Skeletal muscle cell (primary cell): Measurements from ENCODE around the gene RANBP10.
"Not testable (repeated sequence)": the region's sequence is repeated elsewhere in the genome, so short reads cannot be mapped to it uniquely, and the experiment has no call there.

ENCODE experiments used
- DNase-seq: peaks from one replicate; pipeline ENCODE4 v3.0.0-alpha.2; 2010; ENCODE audit warnings: low read depth
- H3K4me3 ChIP-seq: 2 replicates; pipeline ENCODE4 v1.5.1; 2011; ENCODE audit warnings: low read depth, mild to moderate bottlenecking, control low read depth, low read length, moderate library complexity

The RANBP10 gene

DNA sequence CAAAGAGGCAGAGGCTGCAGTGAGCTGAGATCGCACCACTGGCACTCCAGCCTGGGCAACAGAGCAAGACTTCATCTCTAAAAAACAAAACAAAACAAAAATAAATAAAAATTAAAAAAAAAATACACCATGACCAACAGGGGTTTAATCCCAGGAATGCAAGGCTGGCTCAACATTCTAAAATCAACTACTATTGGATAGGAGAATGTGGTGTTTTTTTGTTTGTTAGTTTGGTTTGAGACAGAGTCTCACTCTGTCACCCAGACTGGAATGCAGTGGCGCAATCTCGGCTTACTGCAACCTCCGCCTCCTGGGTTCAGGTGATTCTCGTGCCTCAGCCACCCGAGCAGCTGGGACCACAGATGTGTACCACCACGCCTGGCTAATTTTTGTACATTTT is 107.1 kb downstream of the RANBP10 start:
- DNase-seq = no peak
- H3K4me3 ChIP-seq = no peak overlapping the region

DNA sequence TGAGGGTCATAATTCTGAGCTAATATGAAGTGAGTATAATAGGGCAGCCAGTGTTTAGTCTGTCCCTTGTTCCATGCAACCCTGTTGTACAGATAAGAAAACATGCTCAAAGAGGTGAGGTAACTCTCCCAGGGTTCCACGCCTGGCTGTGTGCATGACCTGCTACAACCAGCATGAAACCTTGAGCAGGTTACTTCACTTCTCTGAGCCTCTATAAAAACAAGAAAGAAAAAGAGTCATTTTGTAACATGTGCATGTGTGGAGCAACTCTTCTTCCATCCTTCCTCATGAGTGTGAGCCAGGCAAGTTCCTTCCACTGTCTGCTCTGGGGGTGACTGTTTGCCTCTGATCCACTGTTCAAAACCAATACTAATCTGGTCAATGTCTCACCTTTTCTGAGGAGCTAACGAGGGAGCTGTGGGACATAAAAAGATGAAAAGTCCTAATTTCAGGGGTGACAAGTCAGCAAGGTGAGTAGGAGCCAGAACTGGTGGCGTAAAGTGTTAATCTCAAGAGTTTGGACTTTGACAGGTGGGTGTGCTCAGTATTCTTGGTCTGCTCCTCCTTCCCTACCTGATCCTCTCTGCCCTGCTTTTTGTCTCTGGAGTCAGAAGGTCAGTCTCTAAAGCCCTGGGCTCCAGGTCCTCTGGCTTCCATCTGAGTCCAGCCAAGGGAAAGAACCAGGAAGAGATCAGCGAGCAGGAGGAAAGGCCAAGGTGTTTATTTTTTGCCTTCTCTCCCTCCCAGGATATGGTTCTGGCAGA is 108.8 kb downstream of the RANBP10 start:
- DNase-seq = no peak
- no peak overlapping the region for H3K4me3 ChIP-seq

DNA sequence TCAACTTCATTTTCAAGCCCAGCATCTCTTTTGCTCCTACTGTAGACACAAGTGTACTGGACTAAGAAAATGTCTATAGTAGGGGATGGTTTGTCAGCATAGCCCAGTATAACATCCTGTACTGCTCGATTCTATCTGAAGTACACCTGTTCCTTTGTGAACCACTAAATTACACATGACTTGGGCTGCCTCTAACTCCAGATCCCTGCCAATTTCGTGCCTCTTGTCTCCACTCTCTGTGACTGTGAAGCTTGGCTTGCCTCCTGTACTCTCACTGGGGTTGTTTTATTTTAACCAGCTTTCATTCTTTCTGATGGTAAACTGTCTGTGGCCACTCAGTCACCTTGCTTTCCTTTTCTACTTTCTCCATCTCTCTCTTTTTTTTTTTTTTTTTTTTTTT is 111.7 kb downstream of the RANBP10 start:
- no peak for DNase-seq
- no peak overlapping the region for H3K4me3 ChIP-seq

DNA sequence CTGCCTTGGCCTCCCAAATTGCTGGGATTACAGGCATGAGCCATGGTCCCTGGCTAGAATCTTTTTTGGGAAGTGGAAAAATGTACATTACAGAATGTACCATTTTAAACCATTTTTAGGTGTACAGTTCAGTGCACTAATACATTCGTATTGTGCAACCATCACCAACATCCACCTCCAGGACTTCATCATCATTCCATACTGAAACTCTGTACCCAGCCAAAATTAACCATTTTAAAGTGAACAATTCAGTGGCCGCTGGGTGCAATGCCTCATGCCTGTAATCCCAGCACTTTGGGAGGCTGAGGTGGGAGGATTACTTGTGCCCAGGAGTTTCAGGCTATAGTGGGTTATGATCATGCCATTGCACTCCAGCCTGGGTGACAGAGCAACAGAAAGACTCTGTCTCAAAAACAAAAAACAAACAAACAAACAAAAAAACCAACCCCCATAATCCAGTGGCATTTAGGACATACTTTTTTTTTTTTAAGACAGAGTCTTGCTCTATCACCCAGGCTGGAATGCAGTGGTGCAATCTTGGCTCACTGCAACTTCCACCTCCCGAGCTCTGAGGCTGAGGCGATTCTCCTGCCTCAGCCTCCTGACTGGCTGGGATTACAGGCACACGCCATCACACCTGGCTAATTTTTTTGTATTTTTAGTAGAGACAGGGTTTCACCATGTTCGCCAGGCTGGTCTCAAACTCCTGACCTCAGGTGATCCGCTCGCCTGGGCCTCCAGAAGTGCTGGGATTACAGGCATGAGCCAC is 112.7 kb downstream of the RANBP10 start:
- not testable (repeated sequence) for H3K4me3 ChIP-seq

DNA sequence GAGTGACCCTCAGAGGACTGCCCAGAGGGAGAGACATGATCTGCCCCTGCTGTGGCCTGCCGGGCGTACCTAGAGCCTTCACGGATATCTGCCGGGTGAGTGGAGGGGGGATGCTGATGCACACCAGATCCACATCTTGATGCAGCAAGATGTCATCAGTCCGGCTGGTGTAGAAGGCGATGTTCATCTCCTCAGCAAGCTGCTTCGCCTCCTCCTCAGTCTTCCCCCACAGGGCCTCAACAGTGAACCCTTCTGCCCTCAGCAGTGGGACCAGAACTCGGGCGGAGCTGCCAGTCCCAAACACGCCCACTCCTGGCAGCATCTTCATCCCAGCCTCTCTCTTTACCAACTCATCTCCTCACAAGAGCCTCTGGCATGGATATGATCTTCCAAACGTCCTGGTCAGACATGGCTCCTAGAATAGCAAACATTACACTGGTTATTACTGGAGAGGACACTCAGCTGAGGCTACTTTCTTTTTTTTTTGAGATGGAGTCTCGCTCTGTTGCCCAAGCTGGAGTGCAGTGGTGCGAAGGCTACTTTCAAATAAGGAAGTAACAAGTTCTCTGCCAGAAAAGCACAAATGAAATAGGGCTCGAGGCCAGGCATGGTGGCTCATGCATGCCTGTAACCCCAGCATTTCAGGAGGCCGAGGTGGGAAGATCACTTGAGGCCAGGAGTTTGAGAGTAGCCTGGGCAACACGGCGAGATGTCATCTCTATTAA is 120.8 kb downstream of the RANBP10 start:
- no peak for DNase-seq

More for the DNA sequence above, 112.7 kb downstream of the RANBP10 start:
- not testable (repeated sequence) for DNase-seq

DNA sequence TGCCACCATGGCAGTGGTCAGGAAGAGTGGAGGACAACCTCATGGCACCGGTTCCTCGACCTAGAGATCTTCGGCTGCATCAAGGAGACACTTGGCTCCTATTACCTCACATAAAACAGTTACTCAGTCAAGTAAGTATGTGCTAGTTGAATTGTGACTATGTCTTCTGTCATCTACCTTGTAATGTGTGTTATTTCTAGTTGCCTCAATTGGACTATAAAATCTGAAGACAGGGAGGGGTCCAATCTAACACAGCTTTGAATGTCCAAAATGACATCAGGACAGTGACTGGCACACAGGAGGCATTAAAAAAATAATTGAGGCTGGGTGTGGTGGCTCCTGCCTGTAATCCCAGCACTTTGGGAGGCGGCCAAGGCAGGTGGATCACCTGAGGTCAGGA is 122.6 kb downstream of the RANBP10 start:
- no peak overlapping the region for H3K4me3 ChIP-seq
- no peak for DNase-seq

More for the DNA sequence above, 120.8 kb downstream of the RANBP10 start:
- H3K4me3 ChIP-seq = no peak overlapping the region

DNA sequence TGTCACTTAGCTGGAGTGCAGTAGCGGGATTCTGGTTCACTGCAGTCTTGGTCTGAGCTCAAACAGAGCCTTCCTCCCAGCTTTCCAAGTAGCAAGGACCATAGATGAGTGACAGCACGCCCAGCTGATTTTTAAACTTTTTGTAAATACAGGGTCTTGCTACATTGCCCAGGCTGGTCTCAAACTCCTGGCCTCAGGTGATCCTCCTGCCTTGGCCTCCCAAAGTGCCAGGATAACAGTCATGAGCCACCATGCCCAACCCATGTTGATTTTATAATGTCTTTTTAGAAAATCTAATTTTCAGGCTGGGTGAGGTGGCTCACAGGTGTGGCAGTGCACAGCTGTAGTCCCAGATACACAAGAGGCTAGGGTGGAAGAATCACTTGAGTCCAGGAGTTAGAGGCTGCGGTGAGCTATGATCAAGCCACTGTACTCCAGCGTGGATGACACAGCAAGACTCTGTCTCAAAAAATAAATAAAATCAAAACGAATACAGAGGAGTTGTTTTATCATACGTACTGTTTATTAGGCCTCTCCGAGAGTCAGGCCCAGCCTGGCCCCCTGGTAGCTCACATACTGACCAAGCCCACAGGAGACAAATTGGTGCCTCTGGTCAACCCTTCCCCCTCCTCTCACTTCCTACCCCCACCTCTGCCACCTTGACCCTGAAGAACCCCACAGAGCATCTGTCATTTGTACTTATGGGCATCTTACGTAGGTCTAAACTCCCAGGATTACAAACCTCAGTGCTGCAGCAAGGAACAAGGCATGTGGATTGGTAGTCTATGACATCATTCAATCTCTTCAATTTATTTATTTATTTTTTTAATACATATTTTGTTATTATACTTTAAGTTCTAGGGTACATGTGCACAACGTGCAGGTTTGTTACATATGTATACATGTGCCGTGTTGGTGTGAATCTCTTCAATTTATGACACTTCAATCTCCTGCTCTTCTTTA is 126.1 kb downstream of the RANBP10 start:
- H3K4me3 ChIP-seq = no peak overlapping the region
- DNase-seq = no peak

DNA sequence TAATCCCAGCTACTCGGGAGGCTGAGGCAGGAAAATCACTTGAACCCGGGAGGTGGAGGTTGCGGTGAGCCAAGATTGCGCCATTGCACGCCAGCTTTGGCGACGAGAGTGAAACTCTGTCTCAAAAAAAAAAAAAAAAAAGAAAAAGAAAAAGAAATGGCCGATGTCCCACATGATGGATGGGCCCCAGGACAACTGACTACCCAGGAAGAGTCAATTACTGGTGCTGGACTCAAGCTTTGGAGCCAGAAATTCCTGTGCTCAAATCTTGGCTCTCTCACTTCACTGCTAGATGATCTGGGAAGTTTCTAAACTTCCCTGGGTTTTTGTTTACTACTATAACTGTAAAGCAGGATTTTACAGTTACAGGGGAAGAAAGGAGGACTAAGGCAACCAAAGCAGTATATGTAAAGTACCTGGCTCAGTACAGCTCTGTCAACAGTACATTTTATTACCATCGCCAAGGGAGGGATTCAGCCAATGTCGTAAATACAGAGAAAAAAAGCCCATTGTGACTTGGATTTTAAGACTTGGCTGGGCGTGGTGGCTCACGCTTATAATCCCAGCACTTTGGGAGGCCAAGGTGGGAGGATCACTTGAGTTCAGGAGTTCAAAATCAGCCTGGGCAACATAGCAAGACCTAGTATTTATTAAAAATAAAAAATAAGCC is 127.9 kb downstream of the RANBP10 start:
- H3K4me3 ChIP-seq = no peak overlapping the region
- no peak for DNase-seq

DNA sequence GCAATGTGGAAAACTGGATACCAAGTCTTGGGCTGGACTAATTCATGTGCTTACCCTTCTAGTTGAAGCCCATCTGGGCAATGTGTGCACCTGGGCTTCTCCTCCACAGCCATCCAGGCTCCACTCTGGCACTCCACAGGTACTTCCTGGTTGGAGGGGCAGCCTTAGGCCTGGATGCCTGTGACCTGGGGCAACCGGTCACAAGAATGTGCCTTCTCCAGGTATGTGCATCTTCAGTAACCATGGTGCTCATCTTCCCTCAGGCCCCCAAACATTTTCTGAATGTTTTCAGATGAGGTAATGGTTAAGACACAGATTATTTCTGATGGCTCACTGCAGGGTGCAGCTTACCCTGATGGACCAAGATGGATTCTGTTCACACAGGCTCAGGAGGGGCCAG is 128.6 kb downstream of the RANBP10 start:
- DNase-seq = no peak
- no peak overlapping the region for H3K4me3 ChIP-seq

DNA sequence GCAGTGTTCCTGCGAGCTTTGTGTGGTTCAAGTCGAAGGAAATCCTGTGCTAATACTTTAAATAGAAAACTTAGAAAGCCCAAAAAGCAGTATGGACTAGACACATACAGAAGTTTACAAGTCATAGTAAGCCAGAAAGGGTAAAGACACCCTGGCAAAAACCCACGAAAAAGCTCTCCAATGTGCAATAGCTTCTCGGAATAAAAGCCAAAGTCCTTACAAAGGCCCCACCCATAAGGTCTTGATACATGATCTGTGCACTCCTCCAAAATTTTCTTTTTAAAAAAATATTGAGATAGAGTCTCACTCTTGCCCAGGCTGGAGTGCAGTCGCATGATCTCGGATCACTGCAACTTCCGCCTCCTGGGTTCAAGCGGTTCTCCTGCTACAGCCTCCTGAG is 129.4 kb downstream of the RANBP10 start:
- no peak overlapping the region for H3K4me3 ChIP-seq
- DNase-seq = no peak

DNA sequence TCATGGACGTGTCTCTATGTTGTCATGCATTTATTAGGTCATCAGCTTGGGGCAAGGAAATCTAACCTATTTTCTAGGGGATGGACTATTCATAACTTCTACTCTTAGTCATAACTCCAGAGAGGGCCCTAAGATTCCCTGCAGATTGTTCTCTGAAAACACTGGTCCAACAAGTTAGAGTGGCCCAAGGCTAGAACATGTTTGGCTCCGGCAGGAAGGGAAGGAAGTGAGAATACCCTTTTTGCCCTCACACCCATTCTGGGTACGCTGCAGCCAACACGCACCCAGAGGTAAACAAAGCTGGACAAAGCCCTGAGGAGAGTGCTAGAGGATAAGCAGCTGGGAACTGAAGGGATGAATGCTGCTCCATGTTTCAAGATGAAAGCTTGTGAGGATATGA is 129.8 kb downstream of the RANBP10 start:
- DNase-seq = no peak
- H3K4me3 ChIP-seq = no peak overlapping the region

DNA sequence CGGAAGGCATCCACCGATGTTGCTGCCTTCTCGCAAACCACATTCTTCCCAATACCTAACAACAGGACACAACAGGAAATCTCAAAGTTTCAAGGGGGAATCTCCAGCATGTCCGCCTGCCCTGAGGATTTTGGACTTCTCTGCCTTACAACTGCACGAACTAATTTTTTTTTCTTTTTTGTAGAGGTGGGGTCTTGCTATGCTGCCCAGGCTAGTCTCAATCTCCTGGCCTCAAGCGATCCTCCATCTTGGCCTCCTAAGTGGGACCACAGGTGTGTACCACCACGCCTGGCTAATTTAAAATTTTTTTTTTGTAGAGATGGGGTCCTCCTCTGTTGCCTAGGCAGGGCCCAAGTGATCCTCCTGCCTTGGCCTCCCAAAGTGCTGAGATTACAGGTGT is 130.4 kb downstream of the RANBP10 start:
- H3K4me3 ChIP-seq = no peak overlapping the region
- no peak for DNase-seq

DNA sequence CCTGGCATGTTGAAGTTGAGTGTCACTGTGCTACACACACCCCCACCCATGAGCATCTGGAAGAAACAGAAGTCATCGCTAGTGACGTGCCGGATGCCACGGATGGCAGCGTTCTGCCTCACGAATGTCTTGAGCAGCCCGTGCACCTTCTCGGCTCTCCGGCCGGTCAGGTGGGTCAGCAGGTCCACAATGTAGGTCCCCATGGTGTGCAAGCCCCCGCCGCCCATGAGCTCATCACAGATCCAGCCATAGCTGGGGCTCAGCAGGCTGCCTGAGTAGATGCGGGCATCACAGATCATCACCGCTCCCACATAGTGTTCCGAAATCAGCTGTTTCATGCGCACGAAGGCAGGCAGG is 130.8 kb downstream of the RANBP10 start:
- H3K4me3 ChIP-seq = no peak overlapping the region
- no peak for DNase-seq

DNA sequence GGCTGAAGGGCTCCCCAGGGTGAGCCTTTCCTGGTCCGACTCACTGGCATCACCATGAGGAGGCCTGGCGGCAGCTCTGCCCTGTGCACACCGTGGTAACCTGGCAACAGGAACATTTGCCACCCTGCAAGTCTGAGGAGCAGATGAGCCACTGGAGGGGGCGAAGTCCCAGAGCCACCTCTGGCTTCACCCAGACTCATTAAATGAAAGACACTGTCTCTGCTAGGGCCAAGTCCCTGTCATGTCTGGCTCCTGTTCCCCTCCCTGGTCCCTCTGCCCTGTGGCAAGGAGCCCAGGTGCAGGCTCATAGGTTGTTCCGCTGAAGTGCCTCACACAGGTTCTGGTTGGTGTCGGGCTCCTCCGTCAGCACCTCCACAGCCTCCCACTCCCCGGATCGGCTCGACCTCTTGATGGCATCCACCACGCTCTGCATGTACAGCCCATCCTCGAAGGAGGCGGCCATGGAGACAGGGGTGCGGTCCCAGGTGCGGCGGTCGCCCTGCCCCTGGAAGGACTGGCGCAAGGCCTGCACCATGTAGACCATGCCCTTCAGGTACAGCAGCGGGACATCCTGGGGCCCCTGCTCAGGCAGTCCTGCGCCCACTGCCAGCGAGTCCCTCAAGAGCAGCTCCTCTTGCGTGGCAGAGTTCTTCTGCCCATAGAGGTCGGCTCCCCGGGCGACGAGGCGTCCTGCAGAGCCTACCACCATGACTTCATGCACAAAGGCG is 131.3 kb downstream of the RANBP10 start:
- H3K4me3 ChIP-seq = no peak overlapping the region
- no peak for DNase-seq

DNA sequence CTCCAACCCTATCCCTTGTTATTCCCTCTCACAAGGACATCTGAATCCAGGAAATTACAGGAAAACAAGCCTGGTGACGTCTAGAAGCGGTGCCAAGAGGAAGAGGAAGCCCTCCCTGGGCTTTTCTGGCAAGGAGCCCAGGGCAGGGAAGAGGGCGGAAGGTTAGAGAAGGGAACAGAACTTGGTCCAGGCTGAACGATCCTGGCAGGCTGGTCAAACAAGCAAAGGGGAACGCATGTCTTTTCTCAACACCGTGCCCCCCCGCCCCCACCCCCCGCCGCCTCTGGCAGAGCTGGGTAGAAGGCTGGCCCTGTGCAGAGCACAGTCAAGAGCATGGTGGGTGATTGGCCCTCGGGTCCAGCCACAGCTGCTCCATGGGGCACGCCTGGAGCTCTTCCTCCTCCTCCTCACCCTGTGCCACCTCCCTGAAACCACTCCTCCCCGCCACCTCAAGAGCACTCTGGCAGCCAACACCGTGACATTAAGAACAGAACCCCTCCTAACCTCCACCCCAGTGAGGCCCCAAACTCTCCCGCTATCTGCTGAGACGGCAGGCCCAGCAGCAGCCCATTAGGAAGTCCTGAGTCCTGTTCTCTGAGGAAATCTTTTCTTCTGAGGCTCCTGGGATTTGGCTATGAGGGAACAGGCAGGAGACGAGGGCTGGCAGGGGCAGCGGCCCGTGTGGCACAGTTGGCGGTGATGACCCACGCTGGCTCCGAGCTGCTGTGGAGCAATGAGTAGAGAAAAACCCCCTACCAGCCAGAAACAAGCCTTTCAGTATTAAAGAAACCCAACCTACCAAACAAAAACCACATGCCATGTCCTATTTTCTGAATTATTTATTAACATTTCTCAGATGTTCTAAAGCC is 132.4 kb downstream of the RANBP10 start:
- no peak for DNase-seq
- no peak overlapping the region for H3K4me3 ChIP-seq
